CD4-positive, alpha-beta T cell treated with Interleukin-21 for 1 hour (primary cell): ENCODE data around the gene ADGRL3.
"Not testable (repeated sequence)": the region's sequence is repeated elsewhere in the genome, so short reads cannot be mapped to it uniquely, and the experiment has no call there.

Source experiments
- DNase-seq: peaks from one replicate; pipeline ENCODE4 v3.0.0-alpha.2; 2020

The ADGRL3 gene

DNA sequence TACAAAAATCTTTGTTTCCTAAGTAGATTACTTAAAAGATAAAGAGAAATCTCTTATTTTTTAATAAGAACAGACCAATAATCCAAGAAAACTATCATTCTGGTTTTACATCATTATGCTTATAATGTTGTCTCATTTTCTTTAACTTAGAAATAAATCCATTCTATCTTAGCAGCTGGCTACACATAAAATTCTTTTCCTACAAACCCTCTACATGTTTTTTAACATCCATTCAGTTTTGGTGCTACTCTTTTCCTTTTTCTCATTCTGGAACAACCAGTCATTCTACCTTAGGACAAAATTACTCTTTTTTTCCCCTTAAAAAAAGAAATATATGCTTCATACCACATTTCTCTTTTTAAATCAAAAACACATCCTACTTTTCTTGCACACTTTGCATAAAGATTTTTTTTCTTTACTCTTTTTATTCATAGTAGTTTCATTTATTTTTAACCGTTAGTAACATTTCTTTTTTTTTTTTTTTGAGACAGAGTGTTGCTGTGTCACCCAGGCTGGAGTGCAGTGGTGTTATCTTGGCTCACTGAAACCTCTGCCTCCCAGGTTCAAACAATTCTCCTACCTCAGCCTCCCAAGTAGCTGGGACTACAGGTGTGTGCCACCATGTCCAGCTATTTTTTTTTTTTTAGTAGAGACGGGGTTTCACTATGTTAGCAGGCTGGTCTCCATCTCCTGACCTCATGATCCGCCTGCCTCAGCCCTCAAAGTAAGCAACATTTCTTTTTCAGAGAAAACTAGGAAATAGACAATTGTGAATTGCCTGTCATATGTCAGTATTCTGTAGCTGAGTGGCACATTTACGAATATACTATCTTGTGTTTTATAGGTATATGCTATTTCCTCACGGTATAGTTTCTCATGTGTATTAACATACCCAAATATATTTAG, 562.8 kb downstream of the ADGRL3 start:
- DNase-seq = no peak

- DNase-seq = no peak
Observed at GRCh38 chr4:61763682-61764081, 563.6 kb downstream of the ADGRL3 start.

DNA sequence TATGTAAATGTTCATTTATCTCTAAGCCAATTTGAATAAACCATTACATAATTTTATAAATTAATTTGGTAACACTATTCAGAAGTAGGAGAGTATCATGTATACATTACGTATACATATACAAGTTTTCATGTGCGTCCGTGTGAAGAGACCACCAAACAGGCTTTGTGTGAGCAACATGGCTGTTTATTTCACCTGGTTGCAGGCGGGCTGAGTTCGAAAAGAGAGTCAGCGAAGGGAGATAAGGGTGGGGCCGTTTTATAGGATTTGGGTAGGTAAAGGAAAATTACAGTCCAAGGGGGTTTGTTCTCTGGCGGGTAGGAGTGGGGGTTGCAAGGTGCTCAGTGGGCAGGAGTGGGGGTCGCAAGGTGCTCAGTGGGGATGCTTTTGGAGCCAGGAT, 564.0 kb downstream of the ADGRL3 start:
- DNase-seq = not testable (repeated sequence)

- not testable (repeated sequence) for DNase-seq
Observed at GRCh38 chr4:61769444-61770167, 569.5 kb downstream of the ADGRL3 start.

DNA sequence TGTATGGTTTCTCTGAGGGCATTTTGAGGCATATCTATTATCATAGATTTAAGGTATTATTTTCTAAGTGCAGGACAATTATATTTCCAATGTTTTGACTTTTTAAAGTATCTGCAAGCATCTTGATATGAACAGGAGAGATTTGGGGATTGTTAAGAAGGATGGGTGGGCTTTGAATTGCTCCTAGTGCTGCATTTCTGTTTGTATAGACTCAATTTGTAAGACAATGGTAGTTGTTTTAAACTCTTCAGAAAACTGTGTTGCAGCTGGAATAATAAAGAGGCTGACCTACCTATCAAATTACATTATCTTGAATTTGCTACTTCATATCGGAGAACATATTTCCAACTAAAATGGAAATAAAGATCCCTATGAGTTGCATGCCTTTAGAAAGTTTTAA, 570.3 kb downstream of the ADGRL3 start:
- DNase-seq = no peak

- DNase-seq = no peak
Observed at GRCh38 chr4:61771056-61771455, 570.9 kb downstream of the ADGRL3 start.

- no peak for DNase-seq
Observed at GRCh38 chr4:61772126-61772525, 572.0 kb downstream of the ADGRL3 start.

DNA sequence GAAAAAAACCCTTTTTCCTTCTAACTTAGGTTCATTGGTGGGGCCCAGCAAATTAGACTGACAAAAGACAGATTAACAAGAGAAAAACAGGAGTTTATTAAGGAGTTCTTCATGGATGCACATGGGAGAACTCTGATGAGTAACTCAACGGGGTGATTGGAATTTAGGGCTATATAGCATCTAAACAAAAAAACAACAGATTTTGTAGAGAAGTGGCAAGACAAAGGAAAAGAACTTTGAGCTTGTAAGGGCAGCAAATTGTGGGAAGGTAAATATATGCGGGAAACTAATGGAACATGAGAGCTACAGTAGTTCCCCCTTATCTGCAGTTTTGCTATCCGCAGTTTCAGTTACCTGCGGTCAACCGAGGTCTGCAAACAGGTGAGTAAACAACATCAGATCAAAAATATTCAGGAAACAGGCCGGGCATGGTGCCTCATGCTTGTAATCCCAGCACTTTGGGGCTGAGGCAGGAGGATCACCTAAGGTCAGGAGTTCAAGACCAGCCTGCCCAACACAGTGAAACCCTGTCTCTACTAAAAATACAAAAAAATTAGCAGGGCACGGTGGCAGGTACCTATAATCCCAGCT, 573.6 kb downstream of the ADGRL3 start:
- no peak for DNase-seq

GRCh38 chr4:61782133-61782532, 582.0 kb downstream of the ADGRL3 start:
- no peak for DNase-seq

GRCh38 chr4:61783050-61783449, 582.9 kb downstream of the ADGRL3 start:
- DNase-seq = no peak

DNA sequence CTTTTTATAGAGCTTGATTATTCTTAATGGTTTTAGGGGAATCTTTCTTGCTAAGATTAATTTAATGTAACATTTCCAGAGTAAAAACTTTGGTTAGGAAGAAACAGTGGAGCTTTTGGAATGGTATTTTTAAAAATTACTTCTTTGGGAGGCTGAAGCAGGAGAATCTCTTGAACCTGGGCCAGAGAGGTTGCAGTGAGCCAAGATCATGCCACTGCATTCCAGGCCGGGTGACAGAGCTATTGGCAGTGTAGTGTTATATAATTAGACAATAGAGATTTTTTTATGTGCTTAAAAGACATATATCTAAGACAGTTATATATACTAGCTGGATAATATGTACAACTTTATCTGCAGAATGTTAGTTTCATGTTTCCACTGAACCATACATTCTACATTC, 585.6 kb downstream of the ADGRL3 start:
- DNase-seq = no peak

- DNase-seq = no peak
Observed at GRCh38 chr4:61786211-61786610, 586.1 kb downstream of the ADGRL3 start.

- no peak for DNase-seq
Observed at GRCh38 chr4:61795998-61796397, 595.9 kb downstream of the ADGRL3 start.

- DNase-seq = no peak
Observed at GRCh38 chr4:61799794-61800193, 599.7 kb downstream of the ADGRL3 start.

DNA sequence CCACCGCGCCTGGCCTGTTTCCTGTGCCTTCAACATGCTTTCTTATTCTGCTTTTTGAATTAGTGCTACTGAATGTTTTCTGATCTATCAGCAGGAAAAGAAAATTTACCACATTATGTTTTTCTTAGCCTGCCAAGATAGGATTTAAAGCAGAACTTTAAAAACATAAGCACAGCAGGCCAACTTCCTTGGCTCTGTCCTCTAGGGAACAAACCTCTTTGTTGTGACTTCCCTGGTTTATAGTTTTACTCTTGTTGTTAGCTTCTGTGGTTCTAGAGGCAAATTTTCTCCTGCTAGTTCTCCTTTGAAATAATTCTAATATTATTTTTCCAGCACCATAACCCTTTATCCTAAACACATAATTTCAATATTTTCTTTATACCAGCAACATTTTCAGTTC, 605.1 kb downstream of the ADGRL3 start:
- DNase-seq = no peak

- no peak for DNase-seq
Observed at GRCh38 chr4:61805979-61806378, 605.9 kb downstream of the ADGRL3 start.

GRCh38 chr4:61812171-61812570, 612.0 kb downstream of the ADGRL3 start:
- no peak for DNase-seq

- no peak for DNase-seq
Observed at GRCh38 chr4:61817071-61817470, 616.9 kb downstream of the ADGRL3 start.

DNA sequence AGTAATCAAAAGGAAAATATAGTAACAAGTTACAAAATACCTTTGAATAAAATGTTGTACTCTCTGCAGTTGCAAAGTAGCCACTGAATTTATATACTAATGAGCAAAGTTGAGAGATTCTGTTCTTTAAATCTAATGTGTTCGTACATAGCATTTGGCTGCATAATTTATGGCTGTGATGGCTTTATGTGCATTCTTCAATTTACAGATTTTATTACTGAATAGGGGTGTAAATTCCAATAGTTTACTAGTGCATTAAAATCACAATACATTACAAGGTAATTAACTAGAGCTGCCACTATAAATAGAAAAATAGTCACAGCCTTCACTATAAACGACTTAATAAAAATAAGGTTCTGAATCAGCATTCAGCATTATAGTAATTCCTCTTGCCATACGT, 620.0 kb downstream of the ADGRL3 start:
- DNase-seq = no peak

DNA sequence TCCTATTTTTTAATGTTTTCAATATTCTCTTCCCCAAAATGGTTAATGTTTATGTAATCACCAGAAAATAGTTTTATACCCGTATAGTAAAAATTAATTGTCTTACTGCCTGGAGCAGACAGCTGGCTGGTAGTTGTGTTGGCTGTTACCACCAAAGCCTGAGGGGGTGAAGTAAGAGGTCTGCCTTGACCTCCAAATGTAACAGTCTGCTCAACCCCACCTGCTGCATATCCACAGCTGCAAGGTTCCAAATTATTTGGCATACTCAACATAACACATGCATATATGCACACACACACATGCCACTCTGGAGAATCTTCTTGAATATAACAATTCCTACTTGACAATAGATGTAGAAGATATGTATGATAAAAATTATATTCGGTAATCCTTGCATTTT, 624.3 kb downstream of the ADGRL3 start:
- DNase-seq = no peak

DNA sequence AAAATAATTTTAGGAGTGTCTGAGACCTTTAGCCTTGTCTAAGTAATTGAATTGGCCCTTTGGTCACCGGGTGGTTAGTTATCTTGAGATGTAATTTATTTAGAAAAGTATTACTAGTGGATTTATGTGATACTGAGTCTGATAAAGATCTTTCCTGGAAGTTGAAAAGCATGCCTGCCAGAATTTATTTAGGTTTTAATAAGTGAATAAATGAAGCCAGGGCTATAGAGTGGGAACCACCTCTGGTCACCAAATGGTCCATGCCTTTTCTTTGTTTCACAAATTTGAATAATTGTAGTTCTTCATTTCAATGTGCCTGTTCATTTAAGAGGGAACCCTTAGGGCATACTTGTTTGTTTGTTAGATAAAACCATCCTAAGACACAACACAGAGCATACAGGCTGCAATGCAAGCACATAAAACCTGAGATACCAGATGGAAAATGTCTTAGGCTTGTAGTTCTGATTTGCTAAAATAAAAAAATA, 627.8 kb downstream of the ADGRL3 start:
- DNase-seq = no peak

GRCh38 chr4:61828960-61829359, 628.8 kb downstream of the ADGRL3 start:
- DNase-seq = no peak

GRCh38 chr4:61831987-61832386, 631.9 kb downstream of the ADGRL3 start:
- no peak for DNase-seq

- DNase-seq = no peak
Observed at GRCh38 chr4:61837395-61837794, 637.3 kb downstream of the ADGRL3 start.
